Posterior vena cava (tissue), 2 donors: ENCODE data around the gene CAPN13. TPM values are rescaled to one million over a fixed set of nuclear protein-coding genes. Genes with fewer than 3 reads are reported as not detected.

Source experiments
- DNase-seq: peaks from one replicate; pipeline ENCODE4 v3.0.0-alpha.2; 2020; ENCODE audit warnings: low spot score
- intact Hi-C, 2 donors: fragments of 100-400 bp; cut with DNase I; formaldehyde crosslinking; loops; one replicate each; pipeline versions ENCODE4 v1.14.1 to v1.14.2; 2022 to 2023
- total RNA-seq, 2 donors: library from RNA; stranded (reverse); fragmentation: NEBNext Ultra II Directional; extraction: Animal tissue kit (Norgen Biotek cat#: 25700); gene quantifications; one replicate each; pipeline ENCODE4 v1.2.1, GENCODE V29; 2021
- donor health status: DM: yes; HTN: yes; CAD: no.
- donor health status: DM: yes; HTN: yes; CAD: no.

Gene CAPN13
- total RNA-seq, 2 donors from 2014 or later: not detected

- intact Hi-C loops: no loop called here
- no peak for DNase-seq
These were observed 70.6 kb downstream of the CAPN13 start for GRCh38 chr2:30736461-30737325.

- no peak for DNase-seq
- intact Hi-C loops: no loop called here
These were observed 73.2 kb downstream of the CAPN13 start for GRCh38 chr2:30733876-30734520.

GRCh38 chr2:30732876-30733275, 74.4 kb downstream of the CAPN13 start:
- intact Hi-C loops: no loop called here
- DNase-seq: no peak

- intact Hi-C loops: no loop called here
These were observed 74.9 kb downstream of the CAPN13 start for GRCh38 chr2:30732376-30732775.

GRCh38 chr2:30731706-30732105, 75.5 kb downstream of the CAPN13 start:
- no peak for DNase-seq
- intact Hi-C loops: no loop called here

More at GRCh38 chr2:30732376-30732775, 74.9 kb downstream of the CAPN13 start:
- no peak for DNase-seq

GRCh38 chr2:30730736-30731647, 76.3 kb downstream of the CAPN13 start:
- intact Hi-C loops: no loop called here
- DNase-seq: no peak

- DNase-seq: no peak
- intact Hi-C loops: no loop called here
These were observed 78.2 kb downstream of the CAPN13 start for GRCh38 chr2:30729031-30729430.

- DNase-seq: no peak
- intact Hi-C loops: no loop called here
These were observed 84.1 kb downstream of the CAPN13 start for GRCh38 chr2:30722936-30723725.

- no peak for DNase-seq
- intact Hi-C loops: no loop called here
These were observed 85.3 kb downstream of the CAPN13 start for GRCh38 chr2:30721668-30722647.

- intact Hi-C loops: no loop called here
- no peak for DNase-seq
These were observed 86.0 kb downstream of the CAPN13 start for GRCh38 chr2:30721241-30721640.

GRCh38 chr2:30717081-30717650, 90.1 kb downstream of the CAPN13 start:
- intact Hi-C loops: no loop called here
- no peak for DNase-seq

- DNase-seq: no peak
- intact Hi-C loops: no loop called here
These were observed 90.9 kb downstream of the CAPN13 start for GRCh38 chr2:30716123-30716900.

GRCh38 chr2:30714811-30715709, 92.2 kb downstream of the CAPN13 start:
- no peak for DNase-seq
- intact Hi-C loops: no loop called here

GRCh38 chr2:30713698-30714097, 93.5 kb downstream of the CAPN13 start:
- no peak for DNase-seq
- intact Hi-C loops: loop anchor here in 1 of 2 donors (2.0 kb wide), 1 partner anchor 455 kb away; no protein-coding TSS in a partner anchor

GRCh38 chr2:30711646-30712085, 95.6 kb downstream of the CAPN13 start:
- DNase-seq: no peak
- intact Hi-C loops: loop anchor here in 1 of 2 donors (2.0 kb wide), 1 partner anchor 457 kb away; no protein-coding TSS in a partner anchor

- DNase-seq: no peak
- intact Hi-C loops: no loop called here
These were observed 96.8 kb downstream of the CAPN13 start for GRCh38 chr2:30710461-30710860.
